Activated naive CD4-positive, alpha-beta T cell treated with anti-CD3 and anti-CD28 coated beads for 36 hours (primary cell): ENCODE data around the gene CNR2. TPM values are rescaled to one million over a fixed set of nuclear protein-coding genes. Genes with fewer than 3 reads are reported as not detected.
"Not testable (repeated sequence)": the region's sequence is repeated elsewhere in the genome, so short reads cannot be mapped to it uniquely, and the experiment has no call there.

Experiments
- CTCF ChIA-PET: fragments of 350-600 bp; sonication (Branson Sonifier 250); formaldehyde crosslinking; loops from one replicate; lab custom pipeline; 2021; ENCODE audit warnings: antibody characterized with exemption; lab: Charles Lee
- DNase-seq: peaks from one replicate; pipeline ENCODE4 v3.0.0-alpha.2; 2020
- H3K27ac Mint-ChIP-seq: one replicate; pipeline ENCODE4 v1.8.0; 2021; ENCODE audit warnings: mild to moderate bottlenecking, mixed read lengths
- H3K27me3 Mint-ChIP-seq: one replicate; pipeline ENCODE4 v1.8.0; 2021; ENCODE audit warnings: low read depth, mixed read lengths
- H3K36me3 Mint-ChIP-seq: one replicate; pipeline ENCODE4 v1.8.0; 2021; ENCODE audit warnings: low read depth, mixed read lengths
- H3K4me1 Mint-ChIP-seq: one replicate; pipeline ENCODE4 v1.8.0; 2021; ENCODE audit warnings: low read depth, mixed read lengths
- H3K4me3 Mint-ChIP-seq: one replicate; pipeline ENCODE4 v1.8.0; 2021; ENCODE audit warnings: mild to moderate bottlenecking, moderate library complexity, mixed read lengths
- H3K9me3 Mint-ChIP-seq: one replicate; pipeline ENCODE4 v1.8.0; 2021; ENCODE audit warnings: mixed read lengths
- intact Hi-C: fragments of 100-400 bp; cut with micrococcal nuclease; formaldehyde crosslinking; loops from one replicate; pipeline ENCODE4 v1.15.1; 2023
- total RNA-seq, 2 experiments: library from RNA; stranded (reverse); gene quantifications; one replicate each; pipeline ENCODE4 v1.2.3, GENCODE V29; 2021

The CNR2 gene
- total RNA-seq, 2 experiments from 2014 or later: not detected

DNA sequence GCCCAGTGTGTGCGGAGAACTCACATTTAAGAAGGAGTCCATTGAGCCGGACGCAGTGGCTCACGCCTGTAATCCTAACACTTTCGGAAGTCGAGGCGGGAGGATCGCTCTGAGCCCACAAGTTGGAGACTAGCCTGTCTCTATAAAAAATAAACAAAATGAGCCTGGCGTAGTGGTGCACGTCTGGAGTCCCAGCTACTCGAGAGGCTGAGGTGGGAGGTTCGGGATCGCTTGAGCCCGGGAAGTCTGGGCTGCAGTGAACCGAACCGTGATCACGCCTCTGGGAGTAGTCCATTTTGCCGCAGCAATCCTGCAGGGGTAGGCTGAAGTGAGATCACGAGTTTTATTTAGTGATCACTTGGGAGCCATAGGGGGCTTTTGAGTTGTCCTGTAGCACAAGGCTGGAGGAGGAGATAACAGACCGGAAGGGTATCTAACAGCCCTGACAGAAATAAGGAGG, 44.6 kb downstream of the CNR2 start:
- intact Hi-C loops: loop anchor here (1.0 to 5.0 kb wide), 7 partner anchors 43 to 501 kb away; partner anchors contain the start of genes GALE, HMGCL, RPL11 and ZNF436
- Mint-ChIP-seq H3K4me1 (peaks cover 18% of the 10 kb centered on the region), H3K4me3 (peak overlapping the region; percentile 79), H3K27ac (peak overlapping the region; percentile 26), H3K36me3 (peaks cover 4% of the 10 kb centered on the region), H3K9me3 (no peaks in the 10 kb centered on the region), H3K27me3 (no peaks in the 10 kb centered on the region)
- peak; percentile 14 for DNase-seq
- CTCF ChIA-PET: interaction anchor here (1.1 to 2.3 kb wide), 5 partner anchors 41 to 230 kb away, joined by 3 to 20 read pairs (median 3); partner anchors contain the start of gene HMGCL

GRCh38 chr1:23867895-23868556, 45.1 kb downstream of the CNR2 start, which contains the start of gene FUCA1:
Gene FUCA1 (minus strand): TSS chr1:23868290. CDS start chr1:23868286, 4 bp downstream.
- Mint-ChIP-seq H3K9me3 (no peaks in the 10 kb centered on the region), H3K4me1 (peaks cover 18% of the 10 kb centered on the region), H3K36me3 (peaks cover 4% of the 10 kb centered on the region), H3K4me3 (peak within 1 kb of the TSS; percentile 79), H3K27me3 (no peaks in the 10 kb centered on the region), H3K27ac (peak within 1 kb of the TSS; percentile 26)
- intact Hi-C loops: loop anchor here (1.0 to 5.0 kb wide), 7 partner anchors 43 to 501 kb away; partner anchors contain the start of genes GALE, HMGCL, RPL11 and ZNF436
- CTCF ChIA-PET: interaction anchor here (1.1 to 2.3 kb wide), 4 partner anchors 42 to 230 kb away, joined by 3 to 20 read pairs (median 3); partner anchors contain the start of gene HMGCL
- DNase-seq: peak; percentile 95

- Mint-ChIP-seq H3K27ac (no peak overlapping the region), H3K4me3 (peak overlapping the region; percentile 79)
Measured at GRCh38 chr1:23867542-23867894, 45.6 kb downstream of the CNR2 start.

GRCh38 chr1:23865543-23865930, 47.6 kb downstream of the CNR2 start:
- peaks cover 4% of the 10 kb centered on the region for H3K36me3 Mint-ChIP-seq
- DNase-seq: no peak
- no peaks in the 10 kb centered on the region for H3K27me3 Mint-ChIP-seq
- no peaks in the 10 kb centered on the region for H3K9me3 Mint-ChIP-seq
- intact Hi-C loops: loop anchor here (5.0 kb wide), 1 partner anchor 498 kb away; the partner anchor contains the start of gene ZNF436
- peaks cover 18% of the 10 kb centered on the region for H3K4me1 Mint-ChIP-seq
- H3K4me3 Mint-ChIP-seq: no peak overlapping the region
- H3K27ac Mint-ChIP-seq: no peak overlapping the region
- CTCF ChIA-PET: interaction anchor here (1.2 kb wide), 1 partner anchor 94 kb away, joined by 3 read pairs; no protein-coding TSS in a partner anchor

More at GRCh38 chr1:23867542-23867894, 45.6 kb downstream of the CNR2 start:
- no peaks in the 10 kb centered on the region for H3K27me3 Mint-ChIP-seq
- peaks cover 4% of the 10 kb centered on the region for H3K36me3 Mint-ChIP-seq
- no peak for DNase-seq
- intact Hi-C loops: loop anchor here (5.0 kb wide), 1 partner anchor 500 kb away; the partner anchor contains the start of gene ZNF436
- peaks cover 18% of the 10 kb centered on the region for H3K4me1 Mint-ChIP-seq
- CTCF ChIA-PET: interaction anchor here (2.3 kb wide), 1 partner anchor 57 kb away, joined by 20 read pairs; no protein-coding TSS in a partner anchor
- H3K9me3 Mint-ChIP-seq: no peaks in the 10 kb centered on the region

DNA sequence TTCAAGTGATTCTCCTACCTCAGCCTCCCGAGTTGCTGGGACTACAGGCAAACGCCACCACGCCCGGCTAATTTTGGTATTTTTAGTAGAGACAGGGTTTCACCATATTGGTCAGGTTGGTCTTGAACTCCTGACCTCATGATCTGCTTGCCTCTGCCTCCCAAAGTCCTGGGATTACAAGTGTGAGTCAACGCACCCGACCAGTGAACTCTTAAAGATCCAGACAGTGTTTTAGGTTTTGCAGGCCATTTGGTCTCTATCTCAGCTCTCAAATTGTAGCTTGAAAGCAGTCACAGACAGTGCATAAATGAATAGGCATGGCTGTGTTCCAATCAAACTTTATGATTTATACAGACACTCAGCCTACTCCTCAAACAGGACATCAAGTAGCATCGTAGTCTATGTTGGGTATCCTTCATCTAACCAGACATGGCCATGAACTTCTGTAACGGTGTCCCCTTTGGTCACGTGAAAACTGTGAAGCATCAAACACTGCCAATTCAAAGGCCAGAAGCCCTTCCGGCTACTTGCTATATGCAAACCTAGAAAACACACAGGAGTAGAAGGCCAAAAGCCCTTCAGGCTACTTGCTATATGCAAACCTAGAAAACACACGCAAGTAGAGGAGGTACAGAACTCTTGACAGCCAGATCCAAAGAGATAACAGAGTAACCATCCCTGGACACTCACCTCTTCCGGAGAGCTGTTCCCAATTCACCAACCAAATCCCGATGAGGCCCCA, 48.2 kb downstream of the CNR2 start:
- H3K4me1 Mint-ChIP-seq: peaks cover 18% of the 10 kb centered on the region
- no peaks in the 10 kb centered on the region for H3K9me3 Mint-ChIP-seq
- peaks cover 4% of the 10 kb centered on the region for H3K36me3 Mint-ChIP-seq
- H3K27ac Mint-ChIP-seq: no peak overlapping the region
- intact Hi-C loops: loop anchor here (5.0 kb wide), 1 partner anchor 498 kb away; the partner anchor contains the start of gene ZNF436
- CTCF ChIA-PET: interaction anchor here (0.7 to 1.2 kb wide), 3 partner anchors 54 to 93 kb away, joined by 3 to 4 read pairs (median 4); no protein-coding TSS in a partner anchor
- no peak overlapping the region for H3K4me3 Mint-ChIP-seq
- no peaks in the 10 kb centered on the region for H3K27me3 Mint-ChIP-seq
- DNase-seq: no peak

DNA sequence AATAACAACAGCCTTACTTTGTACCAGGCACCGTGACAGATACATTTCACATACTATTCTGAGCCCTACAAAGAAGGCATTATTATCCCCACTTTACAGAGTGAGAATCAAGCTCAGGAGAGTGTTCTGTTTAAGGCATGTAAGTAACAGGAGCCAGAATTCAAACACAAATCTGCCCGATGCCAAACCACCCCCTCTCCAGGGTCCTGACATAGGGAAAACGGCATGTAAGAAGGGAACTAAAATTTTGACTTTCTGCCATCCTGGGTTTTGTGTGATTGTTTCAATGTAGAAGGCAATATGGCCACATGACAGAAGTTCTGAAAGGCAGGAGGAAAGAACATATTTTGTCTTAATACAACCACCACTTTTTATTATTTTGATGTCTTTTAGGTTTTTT, 50.5 kb downstream of the CNR2 start:
- Mint-ChIP-seq H3K36me3 (peaks cover 11% of the 10 kb centered on the region), H3K27ac (no peak overlapping the region), H3K27me3 (no peaks in the 10 kb centered on the region), H3K9me3 (no peaks in the 10 kb centered on the region), H3K4me1 (peaks cover 9% of the 10 kb centered on the region), H3K4me3 (no peak overlapping the region)
- intact Hi-C loops: no loop called here
- CTCF ChIA-PET: interaction anchor here (1.1 kb wide), 1 partner anchor 91 kb away, joined by 6 read pairs; no protein-coding TSS in a partner anchor
- no peak for DNase-seq

DNA sequence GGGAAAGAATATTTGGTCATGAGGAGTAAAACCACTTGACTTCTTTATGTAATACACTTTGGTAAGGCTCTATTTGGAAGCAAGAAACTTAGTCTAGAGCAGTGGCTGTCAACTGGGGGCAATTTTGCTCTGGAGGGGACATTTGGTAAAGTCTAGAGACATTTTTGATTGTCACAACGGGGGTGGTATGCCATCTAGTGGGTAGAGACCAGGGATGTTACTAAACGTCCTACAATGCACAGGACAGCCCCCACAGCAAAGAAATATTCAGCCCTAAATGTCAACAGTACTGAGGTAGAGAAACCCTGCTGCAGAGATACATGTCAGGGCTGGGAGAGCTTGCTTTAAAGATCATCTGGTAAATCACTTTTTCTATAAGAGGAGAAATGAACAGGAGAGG, 58.6 kb downstream of the CNR2 start:
- Mint-ChIP-seq H3K27ac (no peak overlapping the region), H3K4me1 (no peaks in the 10 kb centered on the region), H3K36me3 (peaks cover 15% of the 10 kb centered on the region), H3K9me3 (no peaks in the 10 kb centered on the region), H3K4me3 (no peak overlapping the region), H3K27me3 (no peaks in the 10 kb centered on the region)
- intact Hi-C loops: loop anchor here (1.0 kb wide), 1 partner anchor 44 kb away; no protein-coding TSS in a partner anchor
- CTCF ChIA-PET: interaction anchor here (1.0 to 1.7 kb wide), 2 partner anchors 62 to 83 kb away, joined by 3 to 7 read pairs; no protein-coding TSS in a partner anchor
- peak; percentile 27 for DNase-seq

- CTCF ChIA-PET, H3K9me3 Mint-ChIP-seq, DNase-seq, H3K4me3 Mint-ChIP-seq, H3K27me3 Mint-ChIP-seq, H3K4me1 Mint-ChIP-seq, intact Hi-C loops, H3K27ac Mint-ChIP-seq: not testable (repeated sequence)
- peaks cover 18% of the 10 kb centered on the region for H3K36me3 Mint-ChIP-seq
Measured at GRCh38 chr1:23853124-23853523, 60.0 kb downstream of the CNR2 start.

DNA sequence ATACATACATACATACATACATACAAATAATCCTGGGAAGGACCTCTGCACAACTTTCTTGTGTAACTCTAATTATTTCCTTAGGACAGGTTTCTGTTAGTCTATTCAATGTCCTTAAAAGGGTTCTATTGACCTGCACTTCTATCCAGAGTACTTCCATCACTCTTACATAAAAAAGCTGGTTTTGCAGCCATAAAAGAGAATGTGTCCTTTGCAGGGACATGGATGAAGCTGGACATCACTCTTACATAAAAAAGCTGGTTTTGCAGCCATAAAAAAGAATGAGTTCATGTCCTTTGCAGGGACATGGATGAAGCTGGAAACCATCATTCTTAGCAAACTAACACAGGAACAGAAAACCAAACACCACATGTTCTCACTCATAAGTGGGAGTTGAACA, 61.8 kb downstream of the CNR2 start:
- H3K4me3 Mint-ChIP-seq, DNase-seq, H3K27ac Mint-ChIP-seq, intact Hi-C loops, H3K9me3 Mint-ChIP-seq, H3K27me3 Mint-ChIP-seq, H3K4me1 Mint-ChIP-seq: not testable (repeated sequence)
- CTCF ChIA-PET: interaction anchor here (0.7 to 2.0 kb wide), 3 partner anchors 40 to 168 kb away, joined by 3 to 7 read pairs (median 3); no protein-coding TSS in a partner anchor
- peaks cover 29% of the 10 kb centered on the region for H3K36me3 Mint-ChIP-seq

DNA sequence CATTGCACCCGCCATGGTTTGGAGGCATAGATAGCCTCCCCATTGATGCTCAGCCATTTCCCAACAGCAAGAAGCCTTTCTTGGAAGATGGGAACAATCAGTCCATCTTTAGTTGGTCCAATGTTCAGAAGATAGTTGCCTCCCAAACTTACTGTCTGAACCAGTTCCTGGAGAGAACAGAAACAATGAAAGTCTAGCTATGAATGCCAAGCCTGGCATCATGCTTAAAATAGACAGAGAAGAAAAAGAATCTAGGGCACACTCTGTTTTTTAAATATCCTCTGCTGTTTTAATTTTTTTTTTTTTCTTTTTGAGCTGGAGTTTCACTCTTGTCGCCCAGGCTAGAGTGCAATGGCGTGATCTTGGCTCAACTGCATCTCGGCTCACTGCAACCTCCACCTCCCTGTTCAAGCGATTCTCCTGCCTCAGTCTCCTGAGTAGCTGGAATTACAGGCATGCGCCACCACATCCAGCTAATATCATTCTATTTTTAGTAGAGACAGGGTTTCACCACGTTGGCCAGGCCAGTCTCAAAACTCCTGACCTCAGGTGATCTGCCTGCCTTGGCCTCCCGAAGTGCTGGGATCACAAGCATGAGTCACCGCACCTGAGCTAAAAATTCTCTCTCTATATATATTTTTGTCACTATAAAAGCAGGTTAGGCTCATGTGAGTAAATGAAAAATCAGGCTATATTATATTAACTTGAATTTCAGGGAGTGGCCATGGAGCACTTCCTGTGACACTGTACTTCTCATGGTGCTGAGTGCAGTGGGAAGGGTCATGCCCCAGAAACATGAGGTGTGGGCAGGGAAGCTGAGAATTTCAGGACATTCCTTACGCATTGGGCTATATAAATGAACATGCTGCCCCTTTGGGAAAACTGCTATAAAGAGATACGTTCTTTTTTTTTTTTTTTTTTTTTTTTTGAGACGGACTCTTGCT, 64.2 kb downstream of the CNR2 start:
- no peaks in the 10 kb centered on the region for H3K4me1 Mint-ChIP-seq
- no peak for DNase-seq
- H3K27me3 Mint-ChIP-seq: no peaks in the 10 kb centered on the region
- CTCF ChIA-PET: interaction anchor here (0.6 kb wide), 2 partner anchors 27 to 245 kb away, joined by 3 to 6 read pairs; no protein-coding TSS in a partner anchor
- no peak overlapping the region for H3K4me3 Mint-ChIP-seq
- H3K36me3 Mint-ChIP-seq: peaks cover 30% of the 10 kb centered on the region
- H3K27ac Mint-ChIP-seq: no peak overlapping the region
- intact Hi-C loops: no loop called here
- peaks cover 7% of the 10 kb centered on the region for H3K9me3 Mint-ChIP-seq

DNA sequence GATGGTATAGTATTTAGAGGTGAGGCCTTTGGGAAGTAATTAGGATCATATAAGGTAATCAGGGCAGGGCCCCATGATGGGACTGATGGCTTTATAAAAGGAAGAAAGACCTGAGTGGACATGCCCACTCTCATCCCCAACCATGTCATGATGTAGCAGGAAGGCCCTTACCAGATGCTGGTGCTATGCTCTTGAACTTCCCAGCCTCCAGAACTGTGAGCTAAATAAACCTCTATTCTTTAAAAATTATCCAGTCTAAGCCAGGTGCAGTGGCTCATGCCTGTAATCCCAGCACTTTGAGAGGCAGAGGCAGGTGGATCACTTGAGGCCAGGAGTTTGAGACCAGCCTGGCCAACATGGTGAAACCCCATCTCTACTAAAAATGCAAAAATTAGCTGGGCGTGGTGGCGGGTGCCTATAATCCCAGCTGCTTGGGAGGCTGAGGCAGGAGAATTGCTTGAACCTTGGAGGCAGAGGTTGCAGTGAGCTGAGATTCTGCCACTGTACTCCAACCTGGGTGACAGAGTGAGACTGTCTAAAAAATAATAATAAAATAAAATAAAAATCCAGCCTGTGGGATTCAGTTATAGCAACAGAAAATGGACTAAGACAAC, 65.6 kb downstream of the CNR2 start:
- H3K4me3 Mint-ChIP-seq, CTCF ChIA-PET: not testable (repeated sequence)
- H3K36me3 Mint-ChIP-seq: peaks cover 29% of the 10 kb centered on the region

More for the DNA sequence above, 65.6 kb downstream of the CNR2 start:
- H3K4me1 Mint-ChIP-seq, H3K9me3 Mint-ChIP-seq, H3K27me3 Mint-ChIP-seq, DNase-seq, intact Hi-C loops, H3K27ac Mint-ChIP-seq: not testable (repeated sequence)
